ENCODE measurements around the gene CDH16. TPM values are rescaled to one million over a fixed set of nuclear protein-coding genes. Genes with fewer than 3 reads are reported as not detected.
A peak's percentile ranks its signal among the peaks of the same experiment; 100 is the strongest.

The CDH16 gene
- total and polyA plus RNA-seq, 2 of the 13 experiments (the other 11 are each of a cell fraction or from before 2014, with no cell fraction given) = 2.7 to 3.9 TPM

GRCh38 chr16:66904428-66904845, 14.2 kb downstream of the CDH16 start (continued):
- TF ChIP-seq ELK4 (CRISPR knock-in tag; IDR thresholded peaks at IDR 0.05; ENCODE audit: borderline replicate concordance) (no peak), TIGD3 (CRISPR knock-in tag; IDR thresholded peaks at IDR 0.05; ENCODE audit: borderline replicate concordance) (no peak), HOXD1 (CRISPR knock-in tag; IDR thresholded peaks at IDR 0.05) (no peak), KIAA2018 (CRISPR knock-in tag; IDR thresholded peaks at IDR 0.05; ENCODE audit: borderline replicate concordance) (no peak), ZSCAN21 (CRISPR knock-in tag; IDR thresholded peaks at IDR 0.05; ENCODE audit: borderline replicate concordance) (0 out of 2 replicates have a peak, but pooled peaks have one; percentile 43), MBD4 (IDR thresholded peaks at IDR 0.05; ENCODE audit: borderline replicate concordance, low read length) (no peak), SMC3 (IDR thresholded peaks at IDR 0.05; ENCODE audit: low read length) (no peak), FOXP1 (IDR thresholded peaks at IDR 0.05) (no peak), FOXP1 (CRISPR knock-in tag; IDR thresholded peaks at IDR 0.05) (no peak), E2F1 (CRISPR knock-in tag; IDR thresholded peaks at IDR 0.05) (no peak), ZNF850 (CRISPR knock-in tag; conservative IDR thresholded peaks at IDR 0.05) (no peak), MYPOP (CRISPR knock-in tag; IDR thresholded peaks at IDR 0.05) (no peak), ZNF788 (CRISPR knock-in tag; IDR thresholded peaks at IDR 0.05; ENCODE audit: borderline replicate concordance) (0 out of 2 replicates have a peak, but pooled peaks have one; percentile 16), CHD2 (IDR thresholded peaks at IDR 0.05; ENCODE audit: low read depth, low read length) (no peak), TCF12 (IDR thresholded peaks at IDR 0.05) (no peak), TCF12 (CRISPR knock-in tag; IDR thresholded peaks at IDR 0.05) (no peak), ZNF839 (CRISPR knock-in tag; IDR thresholded peaks at IDR 0.05; ENCODE audit: borderline replicate concordance) (no peak), KDM2A (CRISPR knock-in tag; IDR thresholded peaks at IDR 0.05; ENCODE audit: borderline replicate concordance, low read depth) (no peak), ESRRA (CRISPR knock-in tag; IDR thresholded peaks at IDR 0.05; ENCODE audit: low read depth) (no peak)

All from HepG2 (cell line).